Measurements from ENCODE around the gene GLYATL2. TPM values are rescaled to one million over a fixed set of nuclear protein-coding genes. Genes with fewer than 3 reads are reported as not detected.

The GLYATL2 gene
- total RNA-seq (2022) (0.91 and 1.3 TPM in 2 replicates), Bru-seq, nascent RNA (percentile 22 among the genes with signal in this experiment), BruChase-seq, experiment 1, labeled RNA remaining after a 6-hour chase (percentile 36 among the genes with signal in this experiment), BruChase-seq, experiment 2, labeled RNA remaining after a 2-hour chase (percentile 19 among the genes with signal in this experiment)
- long read RNA-seq, partial matches to known transcripts = 0 of 1 reads
- long read RNA-seq, other reads (novel, unspliced or antisense) = 0 of 1 reads

- CTCF ChIA-PET = interaction anchor here (1.3 kb wide), 1 partner anchor 15 kb away, joined by 4 read pairs; no protein-coding TSS in a partner anchor
- intact Hi-C loops (cut with micrococcal nuclease; ENCODE audit: unreplicated experiment) = loop anchor here (5.0 kb wide), 1 partner anchor 58 kb away; no protein-coding TSS in a partner anchor
- DNase-seq = no peak
- Mint-ChIP-seq H3K27ac (ENCODE audit: unreplicated experiment) (no peak within 1 kb of the TSS), H3K27me3 (ENCODE audit: unreplicated experiment) (peaks cover 17% of the 10 kb centered on the region), H3K9me3 (ENCODE audit: low read depth, unreplicated experiment) (no peaks in the 10 kb centered on the region), H3K4me3 (ENCODE audit: low read depth, unreplicated experiment) (no peak within 1 kb of the TSS), H3K36me3 (ENCODE audit: insufficient read depth, unreplicated experiment) (no peaks in the 10 kb centered on the region), H3K4me1 (ENCODE audit: low read depth, unreplicated experiment) (peaks cover 12% of the 10 kb centered on the region)
- no peak for TF ChIP-seq CTCF (IDR thresholded peaks at IDR 0.05; ENCODE audit: unreplicated experiment)
- no TSS peak for BruUV-seq (replicated peaks)
These were observed at the start of gene GLYATL2 for GRCh38 chr11:58844361-58845005. Gene GLYATL2 (minus strand): TSS chr11:58844704. CDS start chr11:58839612, 5,092 bp downstream.

- Mint-ChIP-seq H3K4me1 (ENCODE audit: low read depth, unreplicated experiment) (no peaks in the 10 kb centered on the region), H3K36me3 (ENCODE audit: insufficient read depth, unreplicated experiment) (no peaks in the 10 kb centered on the region), H3K9me3 (ENCODE audit: low read depth, unreplicated experiment) (no peaks in the 10 kb centered on the region), H3K27me3 (ENCODE audit: unreplicated experiment) (no peaks in the 10 kb centered on the region), H3K4me3 (ENCODE audit: low read depth, unreplicated experiment) (no peak overlapping the region), H3K27ac (ENCODE audit: unreplicated experiment) (no peak overlapping the region)
- intact Hi-C loops (cut with micrococcal nuclease; ENCODE audit: unreplicated experiment) = loop anchor here (10.0 kb wide), 1 partner anchor 179 kb away; no protein-coding TSS in a partner anchor
- no peak for DNase-seq
- CTCF ChIA-PET = interaction anchor here (0.6 kb wide), 1 partner anchor 431 kb away, joined by 3 read pairs; no protein-coding TSS in a partner anchor
- TF ChIP-seq CTCF (IDR thresholded peaks at IDR 0.05; ENCODE audit: unreplicated experiment) = no peak
- no TSS peak for BruUV-seq (replicated peaks)
These were observed 49.4 kb upstream of the GLYATL2 start for GRCh38 chr11:58893899-58894298.

- Mint-ChIP-seq H3K36me3 (ENCODE audit: insufficient read depth, unreplicated experiment) (no peaks in the 10 kb centered on the region), H3K4me3 (ENCODE audit: low read depth, unreplicated experiment) (no peak overlapping the region), H3K4me1 (ENCODE audit: low read depth, unreplicated experiment) (no peaks in the 10 kb centered on the region), H3K27ac (ENCODE audit: unreplicated experiment) (no peak overlapping the region), H3K9me3 (ENCODE audit: low read depth, unreplicated experiment) (no peaks in the 10 kb centered on the region), H3K27me3 (ENCODE audit: unreplicated experiment) (no peaks in the 10 kb centered on the region)
- BruUV-seq (replicated peaks) = no TSS peak
- TF ChIP-seq CTCF (IDR thresholded peaks at IDR 0.05; ENCODE audit: unreplicated experiment) = no peak
- CTCF ChIA-PET = no interaction called here
- no peak for DNase-seq
- intact Hi-C loops (cut with micrococcal nuclease; ENCODE audit: unreplicated experiment) = no loop called here
These were observed 44.1 kb upstream of the GLYATL2 start for GRCh38 chr11:58888579-58888978.

- Mint-ChIP-seq H3K4me1 (ENCODE audit: low read depth, unreplicated experiment) (no peaks in the 10 kb centered on the region), H3K4me3 (ENCODE audit: low read depth, unreplicated experiment) (no peak overlapping the region), H3K9me3 (ENCODE audit: low read depth, unreplicated experiment) (no peaks in the 10 kb centered on the region), H3K27me3 (ENCODE audit: unreplicated experiment) (no peaks in the 10 kb centered on the region), H3K36me3 (ENCODE audit: insufficient read depth, unreplicated experiment) (no peaks in the 10 kb centered on the region), H3K27ac (ENCODE audit: unreplicated experiment) (no peak overlapping the region)
- intact Hi-C loops (cut with micrococcal nuclease; ENCODE audit: unreplicated experiment) = no loop called here
- TF ChIP-seq CTCF (IDR thresholded peaks at IDR 0.05; ENCODE audit: unreplicated experiment) = no peak
- CTCF ChIA-PET = no interaction called here
- BruUV-seq (replicated peaks) = no TSS peak
- DNase-seq = no peak
These were observed 42.9 kb upstream of the GLYATL2 start for GRCh38 chr11:58887452-58887851.
